Testis (tissue), 2 donors: Measurements from ENCODE around the gene TERT.

Experiments
- CTCF ChIP-seq, 3 experiments: fragments of 450-650 bp in 2 of 3; fragments of 200-600 bp in 1 of 3; sonication (generic) in 1 of 3; IDR thresholded peaks; one replicate each; pipeline ENCODE4 v1.5.1; 2016 to 2019; ENCODE audit warnings: antibody characterized with exemption in 3 of 3, mild to moderate bottlenecking in 2 of 3, moderate library complexity in 1 of 3
- POLR2A ChIP-seq: fragments of 450-650 bp; IDR thresholded peaks from one replicate; pipeline ENCODE4 v1.6.1; 2017; ENCODE audit warnings: antibody characterized with exemption, mild to moderate bottlenecking, moderate library complexity

GRCh38 chr5:1217596-1218206, 77.2 kb downstream of the TERT start:
- TF ChIP-seq POLR2A (no peak), CTCF (IDR thresholded peaks at IDR 0.05) (no peak)
